ENCODE data around the gene GRIK3. TPM values are rescaled to one million over a fixed set of nuclear protein-coding genes. Genes with fewer than 3 reads are reported as not detected.

GRIK3 gene
- total RNA-seq = not detected in 2 replicates

DNA sequence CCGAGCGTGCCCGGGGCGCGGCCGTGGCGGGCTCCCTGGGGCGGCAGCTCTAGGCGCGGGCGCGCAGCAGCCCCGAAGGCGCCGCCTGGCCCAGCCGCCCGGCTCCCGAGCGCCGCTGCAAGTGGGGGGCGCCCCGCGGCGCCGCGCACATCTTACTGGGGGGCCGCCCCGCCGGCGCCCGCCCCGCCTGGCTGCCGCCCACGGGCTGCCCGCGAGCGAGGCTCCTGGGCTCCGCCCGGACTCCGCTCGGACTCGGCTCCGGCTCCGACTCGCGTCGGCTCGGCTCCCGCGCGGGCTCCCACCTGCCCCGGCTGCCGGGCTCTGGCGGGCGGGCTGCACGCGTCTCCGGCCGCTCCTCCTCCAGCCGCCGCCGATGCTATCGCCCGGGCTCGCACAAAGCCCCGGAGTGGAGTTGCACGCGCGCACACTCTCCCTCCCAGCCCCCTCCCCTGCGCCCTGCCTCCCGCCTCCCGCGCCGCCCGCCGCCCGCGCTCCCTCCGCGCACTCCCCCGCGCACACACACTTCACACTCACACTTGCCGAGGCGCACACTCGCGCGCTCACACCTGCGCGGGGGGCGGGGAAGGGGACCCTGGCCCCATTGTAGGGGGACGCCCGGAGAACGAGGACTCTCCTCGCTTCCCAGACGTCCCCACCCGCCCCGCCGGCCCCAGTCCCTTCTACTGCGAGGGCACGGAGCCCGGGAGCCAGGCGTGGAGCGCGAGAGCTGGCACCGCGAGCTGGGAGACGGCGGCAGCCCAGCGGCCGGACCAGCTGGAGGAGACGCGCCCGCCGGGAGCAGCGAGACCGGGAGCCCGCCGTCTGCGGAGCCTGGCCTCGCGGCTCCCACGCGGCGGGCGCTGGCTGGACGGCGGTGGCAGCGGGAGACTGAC is at the start of gene GRIK3:
Gene GRIK3 (minus strand): TSS at position 395 of the 893 bp plus-strand sequence. CDS start 407 bp downstream, outside the sequence.

